ENCODE results near the gene SRSF7.
"Not testable (repeated sequence)": the region's sequence is repeated elsewhere in the genome, so short reads cannot be mapped to it uniquely, and the experiment has no call there.

The SRSF7 gene

GRCh38 chr2:38731090-38731489 is 20.1 kb downstream of the SRSF7 start:
- no peak for DNase-seq

- DNase-seq = no peak
These were observed 22.5 kb downstream of the SRSF7 start for GRCh38 chr2:38728694-38729093.

GRCh38 chr2:38727661-38728060 is 23.5 kb downstream of the SRSF7 start:
- DNase-seq = no peak

GRCh38 chr2:38723173-38723572 is 28.0 kb downstream of the SRSF7 start:
- no peak for DNase-seq

- no peak for DNase-seq
These were observed 28.7 kb downstream of the SRSF7 start for GRCh38 chr2:38722271-38723061.

- no peak for DNase-seq
These were observed 30.4 kb downstream of the SRSF7 start for GRCh38 chr2:38720613-38721241.

- no peak for DNase-seq
These were observed 31.5 kb downstream of the SRSF7 start for GRCh38 chr2:38719706-38720105.

- DNase-seq = no peak
These were observed 32.6 kb downstream of the SRSF7 start for GRCh38 chr2:38718601-38719000.

- DNase-seq = no peak
These were observed 35.0 kb downstream of the SRSF7 start for GRCh38 chr2:38716185-38716584.

- DNase-seq = not testable (repeated sequence)
These were observed 36.2 kb downstream of the SRSF7 start for GRCh38 chr2:38714941-38715340.

GRCh38 chr2:38713338-38713737 is 37.8 kb downstream of the SRSF7 start:
- no peak for DNase-seq

- no peak for DNase-seq
These were observed 38.3 kb downstream of the SRSF7 start for GRCh38 chr2:38712871-38713270.

- no peak for DNase-seq
These were observed 38.7 kb downstream of the SRSF7 start for GRCh38 chr2:38712413-38712812.

- DNase-seq = no peak
These were observed 39.6 kb downstream of the SRSF7 start for GRCh38 chr2:38711558-38711957.

GRCh38 chr2:38709567-38710194 is 41.5 kb downstream of the SRSF7 start:
- no peak for DNase-seq

GRCh38 chr2:38708900-38709566 is 42.1 kb downstream of the SRSF7 start:
- no peak for DNase-seq

- not testable (repeated sequence) for DNase-seq
These were observed 42.7 kb downstream of the SRSF7 start for GRCh38 chr2:38708491-38708890.

GRCh38 chr2:38706846-38707345 is 44.3 kb downstream of the SRSF7 start:
- DNase-seq = no peak

GRCh38 chr2:38704664-38705063 is 46.5 kb downstream of the SRSF7 start:
- no peak for DNase-seq

- not testable (repeated sequence) for DNase-seq
These were observed 47.8 kb downstream of the SRSF7 start for GRCh38 chr2:38703336-38703735.

- DNase-seq = no peak
These were observed 48.7 kb downstream of the SRSF7 start for GRCh38 chr2:38702413-38702812.

GRCh38 chr2:38701542-38701941 is 49.6 kb downstream of the SRSF7 start:
- DNase-seq = no peak

GRCh38 chr2:38700881-38701458 is 50.2 kb downstream of the SRSF7 start:
- no peak for DNase-seq

Data from activated effector memory CD4-positive, alpha-beta T cell treated with Interleukin-2 at 50 U/mL for 16 hours (primary cell).